GM12801 (cell line): Measurements from ENCODE around the gene CATSPER4.

Source experiments
- CTCF ChIP-seq: IDR thresholded peaks from one replicate; pipeline ENCODE4 v1.5.1; 2011; ENCODE audit warnings: control low read depth; ENCODE audit not compliant: insufficient read length; ENCODE audit errors: extremely low read depth

The CATSPER4 gene

GRCh38 chr1:26161415-26162219 lies 28.8 kb upstream of the CATSPER4 start:
- TF ChIP-seq CTCF, result no peak

DNA sequence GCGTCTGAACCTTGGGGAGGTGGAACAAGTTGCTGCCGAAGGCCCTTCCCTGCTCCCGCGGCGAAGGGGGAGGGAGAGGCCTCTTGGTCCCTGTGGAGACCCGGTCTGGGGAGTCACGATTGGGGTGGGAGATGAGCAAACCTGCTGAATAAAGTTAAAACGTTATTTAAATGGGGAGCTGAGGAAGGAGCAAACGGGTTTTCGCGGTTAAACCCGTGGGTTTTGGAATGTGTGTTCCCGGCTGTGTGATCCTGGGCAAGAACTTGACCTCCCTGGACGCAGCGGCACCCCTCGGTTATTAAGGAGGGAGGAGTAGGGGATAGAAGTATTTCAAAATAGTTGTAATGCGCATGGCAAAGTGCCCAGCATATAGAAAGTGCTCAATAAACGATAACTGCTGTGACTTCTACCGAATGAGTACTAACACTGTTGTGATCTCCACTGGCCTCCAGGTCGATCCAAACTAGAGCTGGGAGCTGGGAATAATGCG lies 28.1 kb upstream of the CATSPER4 start:
- no peak for TF ChIP-seq CTCF

DNA sequence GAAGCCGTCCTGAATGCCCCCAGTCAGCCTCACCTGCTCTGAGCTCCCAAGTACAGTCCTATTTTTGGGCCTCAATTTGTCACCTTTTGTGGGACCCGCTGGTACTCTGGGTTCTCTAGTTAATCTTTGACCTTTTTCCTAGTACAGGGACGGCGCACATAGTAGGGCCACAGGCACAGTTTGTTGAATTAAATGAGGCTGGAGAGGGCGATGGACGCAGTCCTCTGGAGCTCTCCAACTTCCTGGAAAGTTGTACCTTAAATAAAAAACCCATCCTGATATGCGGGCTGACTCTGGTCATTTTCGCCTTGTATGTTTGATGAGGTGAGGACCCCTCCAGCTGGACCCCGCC lies 26.7 kb upstream of the CATSPER4 start:
- no peak for TF ChIP-seq CTCF

- no peak for TF ChIP-seq CTCF
These were observed 26.2 kb upstream of the CATSPER4 start for GRCh38 chr1:26164036-26164860.

- no peak for TF ChIP-seq CTCF
These were observed 25.2 kb upstream of the CATSPER4 start for GRCh38 chr1:26164861-26165842.

- no peak for TF ChIP-seq CTCF
These were observed 23.6 kb upstream of the CATSPER4 start for GRCh38 chr1:26166719-26167281.
